HepG2 (cell line): Measurements from ENCODE around the gene POLN. TPM values are rescaled to one million over a fixed set of nuclear protein-coding genes. Genes with fewer than 3 reads are reported as not detected.

Experiments
- ATAC-seq: fragments of 200-7000 bp; cut with Tn5 transposase; 3 replicates; pipeline ENCODE4 v1.9.1; 2020; ENCODE audit warnings: mild to moderate bottlenecking, moderate library complexity
- BruUV-seq: library from RNA; stranded (reverse); fragments of 400-500 nt; replicated peaks from 2 replicates; lab custom pipeline; 2021; lab: Mats Ljungman, UMichigan
- CTCF ChIA-PET: fragments of 300-600 bp; formaldehyde crosslinking; extraction: SDS; loops from one replicate; lab custom pipeline; 2021; ENCODE audit warnings: low total read pairs, inconsistent platforms, low intra/inter-chr PET ratio; lab: Yijun Ruan, JAX
- POLR2A ChIA-PET: fragments of 350-600 bp; sonication (Branson Sonifier 250); formaldehyde crosslinking; loops from one replicate; lab custom pipeline; 2020; ENCODE audit warnings: antibody characterized with exemption, inconsistent platforms; lab: Yijun Ruan, JAX
- DNase-seq: peaks from one replicate; pipeline ENCODE4 v3.0.0-alpha.2; 2015; ENCODE audit warnings: low spot score
- FAIRE-seq: peaks from 3 replicates; lab custom pipeline; 2011; peaks lifted over from hg19 to GRCh38; lab: Jason Lieb, UNC
- H2AFZ ChIP-seq: one replicate; pipeline ENCODE4 v1.6.1; 2011; ENCODE audit warnings: low read length, inconsistent platforms
- H3K27ac ChIP-seq: fragments of 300-600 bp; 3 replicates; pipeline ENCODE4 v1.8.0; 2011; ENCODE audit warnings: mixed run types, mild to moderate bottlenecking, mixed read lengths, low read length, inconsistent platforms; ENCODE audit not compliant: insufficient read depth; ENCODE audit errors: extremely low read length
- H3K27me3 ChIP-seq, 2 experiments: fragments of 200-600 bp in 1 of 2; 2 replicates in 1 of 2; 3 replicates in 1 of 2; pipeline versions ENCODE4 v1.6.0 to v1.8.0; 2011; ENCODE audit warnings: low read length in 2 of 2, mild to moderate bottlenecking in 2 of 2, moderate library complexity in 2 of 2, inconsistent platforms in 1 of 2; ENCODE audit not compliant: insufficient read depth in 2 of 2, control insufficient read depth in 1 of 2
- H3K36me3 ChIP-seq, 2 experiments: fragments of 200-600 bp in 1 of 2; replicated peaks in 1 of 2; 2 replicates in 1 of 2; 3 replicates in 1 of 2; pipeline versions ENCODE4 v1.5.1 to v1.8.0; 2011; ENCODE audit warnings: low read length in 2 of 2, inconsistent platforms in 1 of 2; ENCODE audit not compliant: insufficient read depth in 2 of 2, control insufficient read depth in 1 of 2
- H3K4me1 ChIP-seq: 2 replicates; pipeline ENCODE4 v1.5.1; 2012; ENCODE audit warnings: low read length, inconsistent platforms; ENCODE audit not compliant: insufficient read depth
- H3K4me2 ChIP-seq: 2 replicates; pipeline ENCODE4 v1.6.0; 2011; ENCODE audit warnings: low read depth, low read length, inconsistent platforms
- H3K4me3 ChIP-seq, 3 experiments: fragments of 200-600 bp in 1 of 3; sonication (generic), shearing (Covaris generic) in 1 of 3; replicated peaks in 1 of 3; 2 replicates each; pipeline ENCODE4 v1.5.1; 2011 to 2016; ENCODE audit warnings: low read length in 3 of 3, inconsistent platforms in 2 of 3, low read depth in 2 of 3, mild to moderate bottlenecking in 2 of 3, control low read depth in 1 of 3, mixed read lengths in 1 of 3; ENCODE audit not compliant: insufficient read depth in 1 of 3
- H3K79me2 ChIP-seq: one replicate; pipeline ENCODE4 v1.6.1; 2011; ENCODE audit warnings: low read length, inconsistent platforms; ENCODE audit not compliant: insufficient read depth
- H3K9ac ChIP-seq: 2 replicates; pipeline ENCODE4 v1.6.0; 2011; ENCODE audit warnings: mild to moderate bottlenecking, low read depth, low read length, inconsistent platforms; ENCODE audit not compliant: insufficient read depth
- H3K9me3 ChIP-seq: 2 replicates; pipeline ENCODE4 v1.5.1; 2012; ENCODE audit warnings: mild to moderate bottlenecking, low read length
- H4K20me1 ChIP-seq: 2 replicates; pipeline ENCODE4 v1.6.0; 2011; ENCODE audit warnings: inconsistent platforms, mild to moderate bottlenecking, low read length, moderate library complexity; ENCODE audit not compliant: insufficient read depth
- AGO2 ChIP-seq: fragments of 200-400 bp; formaldehyde crosslinking; optimal IDR thresholded peaks from 2 replicates; pipeline ENCODE3; 2017; ENCODE audit warnings: mild to moderate bottlenecking, low read depth, low read length, moderate library complexity
- BHLHE40 ChIP-seq: IDR thresholded peaks from 2 replicates; pipeline ENCODE4 v1.6.1; 2011; ENCODE audit warnings: low read length, improper control_type of control experiment
- ETV6 ChIP-seq: sonication (generic); formaldehyde crosslinking; conservative IDR thresholded peaks from 2 replicates; pipeline ENCODE4 v1.4.0; 2020; ENCODE audit warnings: missing genetic modification reagents
- HNRNPL ChIP-seq: fragments of 200-400 bp; formaldehyde crosslinking; IDR thresholded peaks from 2 replicates; pipeline ENCODE4 v1.6.1; 2017; ENCODE audit warnings: mild to moderate bottlenecking, low read depth, low read length
- MBNL3 ChIP-seq: fragments of 250-450 bp; sonication (Bioruptor Pico); conservative IDR thresholded peaks from 2 replicates; pipeline ENCODE4 v1.8.0; 2022; ENCODE audit warnings: mild to moderate bottlenecking, inconsistent platforms
- NFKBIZ ChIP-seq: IDR thresholded peaks from 2 replicates; pipeline ENCODE4 v1.6.1; 2018; ENCODE audit warnings: missing genetic modification reagents, missing compliant biosample characterization
- RBFOX2 ChIP-seq: fragments of 200-400 bp; formaldehyde crosslinking; IDR thresholded peaks from 2 replicates; pipeline ENCODE4 v1.6.1; 2017; ENCODE audit warnings: low read depth, mild to moderate bottlenecking, low read length
- ZNF607 ChIP-seq: sonication (generic); formaldehyde crosslinking; IDR thresholded peaks from 2 replicates; pipeline ENCODE4 v1.5.1; 2020; ENCODE audit warnings: missing genetic modification reagents, mild to moderate bottlenecking, borderline replicate concordance
- WGBS: methylation state at CpG from one replicate; pipeline ENCODE4 v1.1.6; 2017; ENCODE audit warnings: low lambda C conversion rate; 5-methylcytosine and 5-hydroxymethylcytosine counted together
- in situ Hi-C: cut with HindIII; loops from 2 replicates; pipeline ENCODE4 v1.10.0; 2017; ENCODE audit warnings: low pct_unique_long_range_greater_than_20kb; ENCODE audit not compliant: extremely low pct_ligation_motif_present
- intact Hi-C: fragments of 100-400 bp; cut with micrococcal nuclease; formaldehyde crosslinking; loops from one replicate; pipeline ENCODE4 v1.10.0; 2022; ENCODE audit not compliant: unreplicated experiment
- polyA plus RNA-seq, 8 experiments: library from polyadenylated mRNA; depleted of rRNA in 3 of 8; stranded (reverse) in 7 of 8; unstranded in 1 of 8; fragments of >200 nt; fragmentation: Illumina TruSeq in 4 of 8; extraction: Trizol in 4 of 8; gene quantifications; 2 replicates each; pipeline versions ENCODE4 v1.2.1 to v1.2.3, GENCODE V29; 2011 to 2016; ENCODE audit warnings: low read depth in 4 of 8, missing spikeins in 1 of 8, mixed read lengths in 1 of 8; ENCODE audit not compliant: insufficient read depth in 1 of 8
- total RNA-seq, 5 experiments: library from RNA; depleted of rRNA; stranded (reverse); fragments of >200 nt; fragmentation: Illumina TruSeq; extraction: Trizol; gene quantifications; 2 replicates each; pipeline ENCODE4 v1.2.3, GENCODE V29; 2016; ENCODE audit warnings: low read depth in 1 of 5

The POLN gene
- total and polyA plus RNA-seq, 2 of the 13 experiments (the other 11 are each of a cell fraction or from before 2014, with no cell fraction given), result 0.93 to 1.5 TPM

DNA sequence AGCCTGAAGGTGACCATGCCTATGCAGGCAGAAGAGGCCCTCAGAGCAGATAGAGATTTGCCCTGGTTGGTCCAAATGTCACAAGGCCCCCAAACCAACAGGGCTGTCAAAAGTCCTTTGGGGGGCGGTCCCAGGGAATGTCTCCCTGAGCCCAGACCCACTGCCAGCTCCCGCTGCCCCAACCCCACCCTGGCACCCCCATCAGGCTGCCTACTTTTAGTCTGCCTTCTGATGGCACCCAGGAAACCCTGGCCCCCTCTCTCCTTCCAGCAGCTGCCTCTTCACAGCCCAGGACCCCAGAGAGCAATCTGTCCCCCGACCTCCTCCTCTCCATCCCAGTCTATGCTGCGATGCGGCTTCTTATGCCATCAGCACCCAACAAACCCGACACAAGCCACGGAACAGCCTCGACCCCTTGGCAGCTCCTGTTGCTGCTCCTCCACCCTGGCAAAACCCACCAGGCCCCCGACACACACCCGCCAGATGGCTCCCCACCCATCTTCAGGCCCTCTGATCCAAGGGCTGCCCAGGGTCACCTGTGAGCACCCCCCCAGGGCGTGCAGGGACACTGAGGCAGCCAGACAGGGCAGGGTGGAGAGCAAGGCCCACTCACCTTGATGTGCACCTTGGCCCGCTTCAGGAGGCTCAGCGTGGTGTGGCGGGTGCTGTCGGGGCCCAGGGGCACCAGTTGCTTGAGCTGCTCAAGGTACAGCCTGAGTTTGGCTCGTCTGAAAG, 10.0 kb upstream of the POLN start:
- DNase-seq, result no peak
- Histone ChIP-seq H3K79me2 (no peaks in the 10 kb centered on the region), H3K4me3 (no peak overlapping the region), H3K4me1 (no peaks in the 10 kb centered on the region), H3K4me2 (no peak overlapping the region), H2AFZ (no peak overlapping the region), H3K27me3 (no peaks in the 10 kb centered on the region), H3K36me3 (peaks cover 11% of the 10 kb centered on the region in 2 experiments; a peak in 4 of 5 replicates), H3K9me3 (no peaks in the 10 kb centered on the region), H3K27ac (no peak overlapping the region), H3K9ac (no peak overlapping the region), H4K20me1 (no peaks in the 10 kb centered on the region)
- CTCF ChIA-PET, result no interaction called here
- POLR2A ChIA-PET, result no interaction called here
- intact Hi-C loops (no loop called here), in situ Hi-C loops (no loop called here)
- TF ChIP-seq HNRNPL (no peak), NFKBIZ (no peak), ZNF607 (CRISPR knock-in tag) (no peak), ETV6 (CRISPR knock-in tag) (no peak), RBFOX2 (peak; percentile 40; the same call in 1 of the 2 replicates), AGO2 (peak; percentile 71), MBNL3 (no peak), BHLHE40 (no peak)
- ATAC-seq, result no peak
- FAIRE-seq, result no peak
- no TSS peak for BruUV-seq
- WGBS, result 97% methylated on average over 11 of the region's 16 CpGs
